ENCODE measurements around the gene OTX2. TPM values are rescaled to one million over a fixed set of nuclear protein-coding genes. Genes with fewer than 3 reads are reported as not detected.

OTX2 gene
- total and polyA plus RNA-seq, 2 of the 13 experiments (the other 11 are each of a cell fraction or from before 2014, with no cell fraction given), result not detected

GRCh38 chr14:56803816-56804535, 6.3 kb downstream of the OTX2 start:
- FAIRE-seq (no peak), ATAC-seq (no peak), DNase-seq (ENCODE audit: low spot score) (no peak)
- Histone ChIP-seq H3K27me3 (ENCODE audit: control insufficient read depth in 1 of 2, insufficient read depth in 2 of 2, low read length in 2 of 2) (peaks cover 9 to 67% of the 10 kb centered on the region in 2 experiments; a peak in 4 of 5 replicates), H3K79me2 (ENCODE audit: insufficient read depth, low read length) (no peaks in the 10 kb centered on the region), H3K4me2 (ENCODE audit: low read depth, low read length) (no peak overlapping the region), H3K27ac (ENCODE audit: extremely low read length, insufficient read depth, low read length) (no peak overlapping the region), H3K4me3 (replicated peaks in 1 of 3; ENCODE audit: insufficient read depth in 1 of 3, low read depth in 2 of 3, low read length in 3 of 3) (no peak overlapping the region), H2AFZ (ENCODE audit: low read length) (no peak overlapping the region), H4K20me1 (ENCODE audit: insufficient read depth, low read length) (0 out of 2 replicates have a peak, but pooled peaks cover 4% of the 10 kb centered on the region), H3K9ac (ENCODE audit: insufficient read depth, low read depth, low read length) (no peak overlapping the region), H3K4me1 (ENCODE audit: insufficient read depth, low read length) (no peaks in the 10 kb centered on the region), H3K36me3 (replicated peaks in 1 of 2; ENCODE audit: control insufficient read depth in 1 of 2, insufficient read depth in 2 of 2, low read length in 2 of 2) (no peaks in the 10 kb centered on the region), H3K9me3 (ENCODE audit: low read length) (no peaks in the 10 kb centered on the region)
- in situ Hi-C loops (cut with HindIII; ENCODE audit: extremely low pct_ligation_motif_present, low pct_unique_long_range_greater_than_20kb) (no loop called here), intact Hi-C loops (cut with micrococcal nuclease; ENCODE audit: unreplicated experiment) (no loop called here)
- BruUV-seq (replicated peaks), result no TSS peak
- no peak for TF ChIP-seq ZNF256 (CRISPR knock-in tag; conservative IDR thresholded peaks at IDR 0.05)
- TF ChIP-seq ZKSCAN5 (CRISPR knock-in tag; IDR thresholded peaks at IDR 0.05), result no peak
- no peak for TF ChIP-seq MTA3 (CRISPR knock-in tag; IDR thresholded peaks at IDR 0.05)
- no peak for TF ChIP-seq ZNF562 (CRISPR knock-in tag; IDR thresholded peaks at IDR 0.05; ENCODE audit: borderline replicate concordance)
- TF ChIP-seq PAWR (CRISPR knock-in tag; IDR thresholded peaks at IDR 0.05; ENCODE audit: borderline replicate concordance), result no peak
- no peak for TF ChIP-seq ZFY (CRISPR knock-in tag; IDR thresholded peaks at IDR 0.05)
- no peak for TF ChIP-seq CBX2 (IDR thresholded peaks at IDR 0.05; ENCODE audit: low read depth, low read length)
- no peak for TF ChIP-seq CBX2 (CRISPR knock-in tag; IDR thresholded peaks at IDR 0.05; ENCODE audit: low read depth)
- TF ChIP-seq ZNF460 (CRISPR knock-in tag; IDR thresholded peaks at IDR 0.05; ENCODE audit: borderline replicate concordance), result no peak
- TF ChIP-seq ATM (IDR thresholded peaks at IDR 0.05; ENCODE audit: borderline replicate concordance), result no peak
- TF ChIP-seq ZNF441 (CRISPR knock-in tag; IDR thresholded peaks at IDR 0.05; ENCODE audit: borderline replicate concordance), result no peak
- TF ChIP-seq ZSCAN29 (CRISPR knock-in tag; conservative IDR thresholded peaks at IDR 0.05), result no peak
- CTCF ChIA-PET (ENCODE audit: low intra/inter-chr PET ratio, low total read pairs), result no interaction called here
- POLR2A ChIA-PET, result no interaction called here
- 12% methylated on average over 20 of the region's 29 CpGs for WGBS (ENCODE audit: low lambda C conversion rate)

All from HepG2 (cell line).